ENCODE measurements around the gene TGFB3.

DNA sequence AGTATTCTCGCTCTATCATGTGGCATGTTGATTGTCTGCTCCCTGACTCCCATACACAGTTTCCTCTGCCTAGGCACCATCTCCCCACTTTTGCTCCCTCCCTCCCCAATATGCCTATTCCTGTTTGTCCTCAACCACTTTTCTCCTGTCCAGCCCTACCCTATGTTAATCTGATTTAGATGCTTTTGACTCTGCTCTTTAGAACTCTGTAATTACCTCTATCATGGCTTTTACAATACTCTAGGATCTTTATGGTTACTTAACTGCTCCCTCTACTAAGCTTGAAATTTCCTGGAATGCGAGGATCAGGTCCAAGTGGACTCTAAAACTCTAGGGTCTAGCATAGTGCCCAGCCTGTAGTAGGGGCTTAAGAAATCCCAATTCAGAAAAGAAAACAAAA is 68.6 kb downstream of the TGFB3 start:
- TF ChIP-seq FOXP2 (optimal IDR thresholded peaks at IDR 0.05; ENCODE audit: borderline replicate concordance, extremely low read depth, extremely low read length, insufficient read depth) (no peak), POLR2AphosphoS5 (IDR thresholded peaks at IDR 0.05; ENCODE audit: low read depth, low read length) (no peak)

Measured in PFSK-1 (cell line).